Mesenchymal stem cell (in vitro differentiated cells and primary cell): Measurements from ENCODE around the gene UGT3A1.

Source experiments
- DNase-seq: peaks from one replicate; pipeline ENCODE4 v3.0.0-alpha.2; 2013
- H2AFZ ChIP-seq: one replicate; pipeline ENCODE4 v1.6.1; 2013; ENCODE audit warnings: low read depth, mild to moderate bottlenecking, control low read depth, inconsistent platforms, low read length, moderate library complexity
- H2AK5ac ChIP-seq: 2 replicates; pipeline ENCODE4 v1.6.1; 2013; ENCODE audit warnings: low read length, moderate library complexity, mild to moderate bottlenecking, inconsistent platforms; ENCODE audit not compliant: severe bottlenecking
- H2BK120ac ChIP-seq: one replicate; pipeline ENCODE4 v1.6.1; 2013; ENCODE audit warnings: low read depth, mild to moderate bottlenecking, inconsistent platforms, low read length, moderate library complexity
- H2BK12ac ChIP-seq, 2 experiments: one replicate each; pipeline ENCODE4 v1.6.1; 2013; ENCODE audit warnings: inconsistent platforms in 2 of 2, low read length in 2 of 2, mild to moderate bottlenecking in 2 of 2, moderate library complexity in 2 of 2, control low read depth in 1 of 2
- H2BK15ac ChIP-seq: one replicate; pipeline ENCODE4 v1.6.1; 2013; ENCODE audit warnings: mild to moderate bottlenecking, low read depth, inconsistent platforms; ENCODE audit not compliant: poor library complexity, severe bottlenecking
- H2BK5ac ChIP-seq: 2 replicates; pipeline ENCODE4 v1.6.1; 2013; ENCODE audit warnings: low read depth, mild to moderate bottlenecking, low read length, control low read depth, inconsistent platforms; ENCODE audit not compliant: poor library complexity, severe bottlenecking
- H3K14ac ChIP-seq, 2 experiments: one replicate each; pipeline ENCODE4 v1.6.1; 2013; ENCODE audit warnings: inconsistent platforms in 2 of 2, low read length in 2 of 2, control low read depth in 1 of 2, mild to moderate bottlenecking in 1 of 2, moderate library complexity in 1 of 2
- H3K18ac ChIP-seq, 2 experiments: one replicate each; pipeline ENCODE4 v1.6.1; 2013; ENCODE audit warnings: inconsistent platforms in 2 of 2, low read length in 2 of 2, control low read depth in 1 of 2, low read depth in 1 of 2, mild to moderate bottlenecking in 1 of 2
- H3K23ac ChIP-seq, 2 experiments: one replicate each; pipeline ENCODE4 v1.6.1; 2013; ENCODE audit warnings: inconsistent platforms in 2 of 2, low read length in 2 of 2, mild to moderate bottlenecking in 2 of 2, moderate library complexity in 2 of 2, control low read depth in 1 of 2
- H3K27ac ChIP-seq: 2 replicates; pipeline ENCODE4 v1.5.1; 2013; ENCODE audit warnings: mild to moderate bottlenecking, moderate library complexity, low read length, control low read depth, inconsistent platforms; ENCODE audit not compliant: poor library complexity, severe bottlenecking
- H3K27me3 ChIP-seq, 2 experiments: 2 replicates each; pipeline versions ENCODE4 v1.6.1 to v1.7.0; 2013; ENCODE audit warnings: low read length in 2 of 2, mild to moderate bottlenecking in 2 of 2, moderate library complexity in 2 of 2, control low read depth in 1 of 2, inconsistent platforms in 1 of 2; ENCODE audit not compliant: control insufficient read depth in 1 of 2, insufficient read depth in 1 of 2
- H3K36me3 ChIP-seq, 2 experiments: 2 replicates each; pipeline versions ENCODE4 v1.6.1 to v1.7.0; 2013; ENCODE audit warnings: low read length in 2 of 2, control low read depth in 1 of 2, inconsistent platforms in 1 of 2, low read depth in 1 of 2, mild to moderate bottlenecking in 1 of 2; ENCODE audit not compliant: insufficient read depth in 2 of 2, control insufficient read depth in 1 of 2
- H3K4ac ChIP-seq, 2 experiments: one replicate each; pipeline ENCODE4 v1.6.1; 2013; ENCODE audit warnings: inconsistent platforms in 2 of 2, low read length in 2 of 2, mild to moderate bottlenecking in 2 of 2, moderate library complexity in 2 of 2, control low read depth in 1 of 2, low read depth in 1 of 2
- H3K4me1 ChIP-seq: 2 replicates; pipeline ENCODE4 v1.6.1; 2013; ENCODE audit warnings: low read depth, low read length, control low read depth; ENCODE audit not compliant: control insufficient read depth, insufficient read depth
- H3K4me2 ChIP-seq: 2 replicates; pipeline ENCODE4 v1.6.1; 2013; ENCODE audit warnings: low read length, mild to moderate bottlenecking, inconsistent platforms; ENCODE audit not compliant: poor library complexity, severe bottlenecking
- H3K4me3 ChIP-seq, 2 experiments: 2 replicates each; pipeline versions ENCODE4 v1.5.1 to v1.7.0; 2013; ENCODE audit warnings: low read length in 2 of 2, mild to moderate bottlenecking in 2 of 2, control low read depth in 1 of 2, low read depth in 1 of 2; ENCODE audit not compliant: insufficient read depth in 1 of 2
- H3K79me1 ChIP-seq: replicated peaks from 2 replicates; pipeline ENCODE4 v1.6.1; 2013; ENCODE audit warnings: mild to moderate bottlenecking, control low read depth, low read length, inconsistent platforms; ENCODE audit not compliant: poor library complexity, severe bottlenecking
- H3K9ac ChIP-seq: 2 replicates; pipeline ENCODE4 v1.7.0; 2013; ENCODE audit warnings: mild to moderate bottlenecking, low read length, moderate library complexity
- H3K9me3 ChIP-seq: 2 replicates; pipeline ENCODE4 v1.7.0; 2013; ENCODE audit warnings: mild to moderate bottlenecking, low read length; ENCODE audit not compliant: control insufficient read depth
- H4K8ac ChIP-seq: one replicate; pipeline ENCODE4 v1.6.1; 2013; ENCODE audit warnings: inconsistent platforms, mild to moderate bottlenecking, low read length, moderate library complexity
- H4K91ac ChIP-seq: one replicate; pipeline ENCODE4 v1.6.1; 2013; ENCODE audit warnings: mild to moderate bottlenecking, low read length, inconsistent platforms
- WGBS: methylation state at CpG from one replicate; pipeline ENCODE4 v1.1.7; 2013; ENCODE audit warnings: mixed read lengths; 5-methylcytosine and 5-hydroxymethylcytosine counted together

Gene UGT3A1

GRCh38 chr5:36033047-36033446, 41.9 kb upstream of the UGT3A1 start:
- Histone ChIP-seq H3K9ac (no peak overlapping the region), H3K4me2 (no peak overlapping the region), H3K4ac (no peak overlapping the region), H3K23ac (no peak overlapping the region), H4K8ac (no peak overlapping the region), H3K27ac (no peak overlapping the region), H3K4me1 (no peaks in the 10 kb centered on the region), H3K36me3 (no peaks in the 10 kb centered on the region), H3K79me1 (no peaks in the 10 kb centered on the region), H4K91ac (no peak overlapping the region), H2BK5ac (no peak overlapping the region), H3K14ac (no peak overlapping the region), H2BK120ac (no peak overlapping the region), H3K27me3 (peaks cover 0 to 9% of the 10 kb centered on the region in 2 experiments), H2AFZ (no peak overlapping the region), H2BK12ac (no peak overlapping the region), H3K18ac (no peak overlapping the region), H2AK5ac (no peak overlapping the region), H3K9me3 (no peaks in the 10 kb centered on the region), H2BK15ac (no peak overlapping the region), H3K4me3 (no peak overlapping the region)
- DNase-seq, result no peak

GRCh38 chr5:36031223-36031622, 40.0 kb upstream of the UGT3A1 start:
- Histone ChIP-seq H2AK5ac (no peak overlapping the region), H3K27me3 (no peaks in the 10 kb centered on the region), H4K8ac (no peak overlapping the region), H2BK15ac (no peak overlapping the region), H3K4me2 (no peak overlapping the region), H3K36me3 (no peaks in the 10 kb centered on the region), H2BK5ac (no peak overlapping the region), H3K4ac (no peak overlapping the region), H4K91ac (no peak overlapping the region), H3K4me3 (no peak overlapping the region), H3K9ac (no peak overlapping the region), H3K79me1 (no peaks in the 10 kb centered on the region), H2BK120ac (no peak overlapping the region), H3K14ac (no peak overlapping the region), H3K23ac (no peak overlapping the region), H2BK12ac (no peak overlapping the region), H3K9me3 (no peaks in the 10 kb centered on the region), H2AFZ (no peak overlapping the region), H3K4me1 (no peaks in the 10 kb centered on the region), H3K27ac (no peak overlapping the region), H3K18ac (no peak overlapping the region)
- 98% methylated on average over 6 of the region's 6 CpGs for WGBS
- no peak for DNase-seq

GRCh38 chr5:36029914-36030313, 38.7 kb upstream of the UGT3A1 start:
- Histone ChIP-seq H2AFZ (no peak overlapping the region), H3K14ac (no peak overlapping the region), H2AK5ac (no peak overlapping the region), H3K9me3 (no peaks in the 10 kb centered on the region), H2BK15ac (no peak overlapping the region), H3K27ac (no peak overlapping the region), H3K27me3 (no peaks in the 10 kb centered on the region), H3K4me3 (no peak overlapping the region), H3K18ac (no peak overlapping the region), H3K4me2 (no peak overlapping the region), H2BK12ac (no peak overlapping the region), H3K79me1 (no peaks in the 10 kb centered on the region), H3K4me1 (no peaks in the 10 kb centered on the region), H2BK5ac (no peak overlapping the region), H4K91ac (no peak overlapping the region), H3K9ac (no peak overlapping the region), H4K8ac (no peak overlapping the region), H3K36me3 (no peaks in the 10 kb centered on the region), H2BK120ac (no peak overlapping the region), H3K23ac (no peak overlapping the region), H3K4ac (no peak overlapping the region)
- WGBS, result 67% methylated on average over 1 of the region's 1 CpG
- no peak for DNase-seq

- Histone ChIP-seq H3K4me3 (no peak overlapping the region), H4K8ac (no peak overlapping the region), H3K4me2 (no peak overlapping the region), H4K91ac (no peak overlapping the region), H3K23ac (no peak overlapping the region), H3K18ac (no peak overlapping the region), H3K27me3 (no peaks in the 10 kb centered on the region), H2BK5ac (no peak overlapping the region), H3K4ac (no peak overlapping the region), H2AK5ac (no peak overlapping the region), H3K9me3 (no peaks in the 10 kb centered on the region), H3K4me1 (no peaks in the 10 kb centered on the region), H2BK15ac (no peak overlapping the region), H3K36me3 (no peaks in the 10 kb centered on the region), H2BK12ac (no peak overlapping the region), H3K14ac (no peak overlapping the region), H2BK120ac (no peak overlapping the region), H3K9ac (no peak overlapping the region), H3K27ac (no peak overlapping the region), H3K79me1 (no peaks in the 10 kb centered on the region), H2AFZ (no peak overlapping the region)
- WGBS, result 55% methylated on average over 5 of the region's 5 CpGs
- DNase-seq, result no peak
These were observed 37.8 kb upstream of the UGT3A1 start for GRCh38 chr5:36028816-36029465.
